ENCODE results near the gene FADS3. TPM values are rescaled to one million over a fixed set of nuclear protein-coding genes. Genes with fewer than 3 reads are reported as not detected.

Gene FADS3, protein sequence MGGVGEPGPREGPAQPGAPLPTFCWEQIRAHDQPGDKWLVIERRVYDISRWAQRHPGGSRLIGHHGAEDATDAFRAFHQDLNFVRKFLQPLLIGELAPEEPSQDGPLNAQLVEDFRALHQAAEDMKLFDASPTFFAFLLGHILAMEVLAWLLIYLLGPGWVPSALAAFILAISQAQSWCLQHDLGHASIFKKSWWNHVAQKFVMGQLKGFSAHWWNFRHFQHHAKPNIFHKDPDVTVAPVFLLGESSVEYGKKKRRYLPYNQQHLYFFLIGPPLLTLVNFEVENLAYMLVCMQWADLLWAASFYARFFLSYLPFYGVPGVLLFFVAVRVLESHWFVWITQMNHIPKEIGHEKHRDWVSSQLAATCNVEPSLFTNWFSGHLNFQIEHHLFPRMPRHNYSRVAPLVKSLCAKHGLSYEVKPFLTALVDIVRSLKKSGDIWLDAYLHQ
- total RNA-seq: 49.1 TPM

GRCh38 chr11:61891331-61892084, at the start of gene FADS3:
FADS3 (minus strand) TSS chr11:61891545; CDS start chr11:61891381, 164 bp downstream.

DNA sequence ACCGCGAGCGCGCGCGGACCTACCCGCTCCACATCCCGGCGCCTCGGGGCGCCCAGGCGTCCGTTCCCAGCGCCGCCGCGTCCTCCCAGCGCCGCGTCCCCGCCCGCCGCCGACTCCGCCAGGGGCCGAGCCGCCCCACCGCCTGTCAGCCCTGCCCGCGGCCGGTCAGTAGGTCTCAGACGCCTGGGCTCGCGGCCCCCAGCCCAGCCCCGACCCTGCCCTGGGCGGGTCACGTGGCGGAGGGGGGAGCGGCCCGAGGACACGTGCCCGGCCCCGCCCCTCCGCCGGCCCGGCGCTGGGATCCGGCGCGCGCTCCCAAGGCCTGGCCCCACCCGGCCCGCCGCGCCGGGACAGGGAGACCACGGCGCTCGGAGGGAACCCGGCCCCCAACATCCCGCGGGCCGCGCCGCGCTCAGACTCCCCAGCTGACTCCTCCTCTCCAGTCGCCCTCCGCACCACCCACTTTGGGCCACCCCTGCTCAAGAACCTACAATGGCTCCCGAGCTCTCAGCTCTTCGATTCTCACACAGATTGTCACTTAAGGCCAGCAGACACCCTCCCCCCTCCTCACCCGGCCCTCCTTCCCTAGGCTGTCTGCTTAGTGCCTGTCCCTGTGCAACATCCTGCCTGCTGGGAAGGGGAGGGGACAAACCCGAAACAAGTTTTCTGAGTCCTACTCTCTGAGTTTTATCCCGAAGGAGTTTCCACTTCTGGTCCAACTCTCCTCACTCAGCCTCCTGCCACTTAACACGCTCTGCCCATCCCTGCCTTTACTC, 26.2 kb upstream of the FADS3 start, which contains the start of gene RAB3IL1:
Gene RAB3IL1 (minus strand): TSS at position 233 of the 776 bp plus-strand sequence. CDS start 199 bp downstream, at position 34.

GRCh38 chr11:61827571-61828378, 63.6 kb downstream of the FADS3 start, which contains the start of gene FADS2:
FADS2 (plus strand) TSS chr11:61828300; CDS start chr11:61828391, 91 bp downstream.

Small RNA genes within 50 kb of the gene (small RNA-seq; reads per million reads assigned to genes)
- not detected for gene MIR6746 (ENCODE audit: low replicate concordance)
- gene RNU6-1243P (ENCODE audit: low replicate concordance): not detected

Other genes with a start within 250 kb of the FADS3 start
- 10.6 TPM for gene DAGLA, start 211.2 kb downstream of the FADS3 start, total RNA-seq
- gene MYRF, start 138.9 kb downstream of the FADS3 start, total RNA-seq: 2.8 TPM
- 37.9 TPM for gene TMEM258, start 98.9 kb downstream of the FADS3 start, total RNA-seq
- 13.1 TPM for gene FEN1, start 98.6 kb downstream of the FADS3 start, total RNA-seq
- 121 TPM for gene FADS1, start 74.5 kb downstream of the FADS3 start, total RNA-seq
- gene FADS2, start 63.2 kb downstream of the FADS3 start, total RNA-seq: 146 TPM
- gene RAB3IL1, start 26.0 kb upstream of the FADS3 start, total RNA-seq: 3.4 TPM
- gene BEST1, start 58.8 kb upstream of the FADS3 start, total RNA-seq: 1.9 TPM
- gene FTH1, start 76.1 kb upstream of the FADS3 start, total RNA-seq: 452 TPM
- 31.9 TPM for gene INCENP, start 232.5 kb upstream of the FADS3 start, total RNA-seq